CD4-positive, alpha-beta T cell treated with Interleukin-6 for 4 hours (primary cell): ENCODE measurements around the gene SLC26A5.

ENCODE experiments used
- DNase-seq: peaks from one replicate; pipeline ENCODE4 v3.0.0-alpha.2; 2020; ENCODE audit warnings: mixed read lengths

SLC26A5 gene

GRCh38 chr7:103347507-103348267 lies 98.3 kb downstream of the SLC26A5 start, which contains the start of gene PSMC2:
Gene PSMC2, plus strand, starts transcription at chr7:103347643. Its CDS starts 69 bp downstream, at chr7:103347712.
- DNase-seq = peak; percentile 80

GRCh38 chr7:103346396-103346795 lies 99.6 kb downstream of the SLC26A5 start:
- DNase-seq = no peak

DNA sequence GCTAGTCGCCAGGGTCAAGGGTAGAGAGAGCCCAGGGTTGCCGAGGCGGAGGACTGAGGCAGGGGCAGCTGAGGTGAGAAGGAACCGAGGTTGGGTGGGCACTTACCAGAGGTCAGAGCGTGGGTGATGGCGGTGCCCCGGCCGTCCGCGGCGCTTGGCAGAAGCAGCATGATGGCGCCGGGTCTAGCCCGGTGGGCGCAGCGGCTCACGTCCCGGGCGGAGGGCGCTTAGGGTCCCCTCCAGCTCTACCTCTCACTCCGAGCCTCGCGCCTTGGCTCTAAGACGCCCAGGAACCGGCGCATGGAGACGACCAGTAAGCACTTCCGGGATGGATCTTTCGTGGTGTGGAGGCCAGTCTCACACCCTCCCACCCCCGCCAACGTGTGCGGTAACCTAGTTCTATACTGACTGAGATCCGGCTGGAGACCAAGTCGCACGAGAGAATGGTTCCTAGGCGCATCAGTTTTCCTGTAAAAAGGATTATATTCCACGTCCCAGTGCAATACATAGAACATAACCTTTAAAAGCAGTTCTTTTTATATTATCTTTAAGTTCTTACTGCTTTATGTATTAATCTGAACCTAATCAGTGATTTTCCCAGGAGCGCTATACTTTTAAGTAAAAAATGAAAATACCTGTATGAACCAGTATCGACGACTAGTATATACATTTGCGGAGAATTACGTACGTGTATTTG lies 101.4 kb downstream of the SLC26A5 start, which contains the start of gene DNAJC2:
TSS of gene DNAJC2 (minus strand) at position 315 of the 697 bp plus-strand sequence. CDS start at position 170, 145 bp downstream.
- peak; percentile 88 for DNase-seq

DNA sequence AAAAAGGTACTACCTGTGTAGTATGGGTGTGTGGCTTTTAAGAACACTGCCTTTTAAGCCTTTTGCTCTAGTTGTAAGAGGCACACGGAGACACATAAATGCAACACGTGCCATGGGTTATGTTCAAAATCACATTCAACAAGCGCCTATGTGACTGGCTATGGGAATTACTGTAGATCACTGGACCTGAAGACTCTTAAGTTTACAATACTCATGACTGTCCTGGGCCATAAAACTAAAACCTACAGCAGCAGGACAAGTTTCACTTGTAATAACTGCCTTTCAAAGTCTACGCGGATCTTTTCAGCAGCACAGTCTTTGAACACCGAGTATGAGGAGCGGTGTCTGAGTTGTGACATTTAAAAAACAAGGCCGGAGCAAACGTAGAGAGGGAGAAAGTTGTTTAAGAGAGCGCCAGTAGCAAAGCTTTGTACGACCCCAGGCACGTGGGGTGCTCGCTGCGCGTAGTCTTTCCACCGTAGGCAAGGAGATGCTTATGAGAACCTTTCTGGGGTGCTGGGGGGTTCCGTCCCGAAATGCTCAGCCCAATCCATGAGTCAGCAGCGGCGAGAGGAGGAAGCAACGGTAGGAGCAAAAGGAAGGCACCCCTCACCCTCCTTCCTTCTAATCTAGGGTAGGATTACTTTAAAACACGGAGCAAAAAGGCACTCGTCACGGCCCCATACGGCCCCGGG lies 102.1 kb downstream of the SLC26A5 start:
- peak; percentile 42 for DNase-seq

GRCh38 chr7:103343332-103343731 lies 102.7 kb downstream of the SLC26A5 start:
- DNase-seq = no peak

GRCh38 chr7:103341466-103341865 lies 104.5 kb downstream of the SLC26A5 start:
- DNase-seq = no peak

DNA sequence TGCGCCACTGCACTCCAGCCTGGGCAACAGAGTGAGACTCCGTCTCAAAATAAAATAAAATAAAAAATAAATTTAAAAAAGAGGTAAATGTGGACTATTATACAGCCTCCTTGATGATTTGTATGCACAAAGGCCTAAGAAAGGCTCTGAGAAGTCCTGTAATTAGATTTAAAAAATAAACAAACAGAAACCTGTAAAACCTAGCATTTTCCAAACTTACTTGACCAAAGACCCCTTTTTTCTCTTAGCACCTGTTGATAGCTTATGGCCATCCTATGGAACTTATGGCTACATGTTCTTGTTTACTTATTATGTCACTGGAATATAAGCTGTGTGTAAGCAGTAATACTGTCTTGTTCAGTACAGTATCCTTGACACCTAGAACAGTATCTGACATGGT lies 107.1 kb downstream of the SLC26A5 start:
- no peak for DNase-seq

GRCh38 chr7:103336761-103337160 lies 109.2 kb downstream of the SLC26A5 start:
- DNase-seq = no peak

GRCh38 chr7:103325744-103326143 lies 120.3 kb downstream of the SLC26A5 start:
- no peak for DNase-seq
